NT2/D1 (cell line): ENCODE results near the gene HOXB8.

Experiments
- DNase-seq: peaks from one replicate; pipeline ENCODE4 v3.0.0-alpha.2; 2011; ENCODE audit warnings: low read depth, low spot score
- H3K27me3 ChIP-seq: 2 replicates; pipeline ENCODE4 v1.6.0; 2011; ENCODE audit warnings: mild to moderate bottlenecking; ENCODE audit not compliant: insufficient read length, insufficient read depth
- H3K36me3 ChIP-seq: 2 replicates; pipeline ENCODE4 v1.6.1; 2011; ENCODE audit warnings: mild to moderate bottlenecking, low read length, mixed read lengths; ENCODE audit not compliant: insufficient read depth, insufficient read length
- H3K4me1 ChIP-seq: 2 replicates; pipeline ENCODE4 v1.5.1; 2011; ENCODE audit not compliant: insufficient read depth, insufficient read length
- H3K4me3 ChIP-seq: 2 replicates; pipeline ENCODE4 v1.5.1; 2011; ENCODE audit warnings: low read depth; ENCODE audit not compliant: insufficient read length
- H3K9ac ChIP-seq: 2 replicates; pipeline ENCODE4 v1.6.0; 2011; ENCODE audit warnings: low read depth; ENCODE audit not compliant: insufficient read length
- H3K9me3 ChIP-seq: 2 replicates; pipeline ENCODE4 v1.5.1; 2011; ENCODE audit warnings: mild to moderate bottlenecking, low read length; ENCODE audit not compliant: insufficient read depth
- SUZ12 ChIP-seq: IDR thresholded peaks from 2 replicates; pipeline ENCODE4 v1.6.1; 2011; ENCODE audit not compliant: insufficient read length, insufficient read depth; ENCODE audit errors: extremely low read depth
- YY1 ChIP-seq: IDR thresholded peaks from 2 replicates; pipeline ENCODE4 v1.6.1; 2011; ENCODE audit not compliant: insufficient read length, insufficient read depth
- ZNF274 ChIP-seq: IDR thresholded peaks from 2 replicates; pipeline ENCODE4 v1.6.1; 2011; ENCODE audit warnings: mild to moderate bottlenecking, low read depth, low read length

HOXB8 gene

GRCh38 chr17:48589831-48590606 is 25.1 kb downstream of the HOXB8 start, which contains the start of gene HOXB3:
Gene HOXB3 (minus strand): TSS chr17:48590241. CDS start chr17:48552474, 37,767 bp downstream.
- no peak for DNase-seq
- H3K36me3 ChIP-seq: no peaks in the 10 kb centered on the region
- H3K4me1 ChIP-seq: peaks cover 11% of the 10 kb centered on the region
- no peaks in the 10 kb centered on the region for H3K9me3 ChIP-seq
- no peak within 1 kb of the TSS for H3K9ac ChIP-seq
- TF ChIP-seq ZNF274: no peak
- TF ChIP-seq SUZ12: no peak
- TF ChIP-seq YY1: no peak
- H3K4me3 ChIP-seq: no peak within 1 kb of the TSS
- peaks cover 100% of the 10 kb centered on the region for H3K27me3 ChIP-seq

GRCh38 chr17:48589060-48589830 is 25.8 kb downstream of the HOXB8 start:
- Histone ChIP-seq H3K36me3 (no peaks in the 10 kb centered on the region), H3K27me3 (peaks cover 100% of the 10 kb centered on the region), H3K9ac (no peak overlapping the region), H3K4me1 (peaks cover 5% of the 10 kb centered on the region), H3K9me3 (no peaks in the 10 kb centered on the region), H3K4me3 (no peak overlapping the region)
- DNase-seq: no peak
- no peak for TF ChIP-seq ZNF274
- no peak for TF ChIP-seq YY1
- TF ChIP-seq SUZ12: peak; percentile 18

- Histone ChIP-seq H3K36me3 (no peaks in the 10 kb centered on the region), H3K4me1 (peaks cover 2% of the 10 kb centered on the region), H3K9ac (no peak overlapping the region), H3K27me3 (peaks cover 100% of the 10 kb centered on the region), H3K9me3 (no peaks in the 10 kb centered on the region), H3K4me3 (no peak overlapping the region)
- no peak for TF ChIP-seq YY1
- no peak for TF ChIP-seq ZNF274
- no peak for TF ChIP-seq SUZ12
- no peak for DNase-seq
Measured at GRCh38 chr17:48588528-48588927, 26.6 kb downstream of the HOXB8 start.

- Histone ChIP-seq H3K9ac (no peak overlapping the region), H3K4me1 (peaks cover 2% of the 10 kb centered on the region), H3K9me3 (no peaks in the 10 kb centered on the region), H3K36me3 (no peaks in the 10 kb centered on the region), H3K27me3 (peaks cover 100% of the 10 kb centered on the region), H3K4me3 (no peak overlapping the region)
- no peak for DNase-seq
- TF ChIP-seq YY1 (no peak), ZNF274 (no peak), SUZ12 (peak; percentile 36)
Measured at GRCh38 chr17:48588074-48588415, 27.0 kb downstream of the HOXB8 start.

- Histone ChIP-seq H3K9ac (no peak overlapping the region), H3K4me1 (peaks cover 2% of the 10 kb centered on the region), H3K27me3 (peaks cover 100% of the 10 kb centered on the region), H3K4me3 (no peak overlapping the region), H3K9me3 (no peaks in the 10 kb centered on the region), H3K36me3 (no peaks in the 10 kb centered on the region)
- no peak for TF ChIP-seq ZNF274
- TF ChIP-seq SUZ12: no peak
- TF ChIP-seq YY1: no peak
- no peak for DNase-seq
Measured at GRCh38 chr17:48587276-48588073, 27.6 kb downstream of the HOXB8 start.

GRCh38 chr17:48586355-48587258 is 28.5 kb downstream of the HOXB8 start:
- Histone ChIP-seq H3K27me3 (peaks cover 100% of the 10 kb centered on the region), H3K4me3 (no peak overlapping the region), H3K4me1 (peaks cover 4% of the 10 kb centered on the region), H3K9me3 (no peaks in the 10 kb centered on the region), H3K36me3 (no peaks in the 10 kb centered on the region), H3K9ac (no peak overlapping the region)
- no peak for DNase-seq
- TF ChIP-seq SUZ12 (peak; percentile 95), ZNF274 (no peak)
